ENCODE measurements around the gene KCTD15.

GRCh38 chr19:33818411-33818810 lies 21.7 kb downstream of the KCTD15 start:
- TF ChIP-seq MXD4 (CRISPR knock-in tag; IDR thresholded peaks at IDR 0.05; ENCODE audit: borderline replicate concordance), result no peak
- no peak for TF ChIP-seq CTCF (IDR thresholded peaks at IDR 0.05)
- no peak for TF ChIP-seq USF2 (CRISPR knock-in tag; IDR thresholded peaks at IDR 0.05)
- TF ChIP-seq USF1 (CRISPR knock-in tag; IDR thresholded peaks at IDR 0.05), result no peak
- TF ChIP-seq SP1 (CRISPR knock-in tag; conservative IDR thresholded peaks at IDR 0.05), result no peak
- no peak for TF ChIP-seq ATF3 (CRISPR knock-in tag; conservative IDR thresholded peaks at IDR 0.05)
- no peak for TF ChIP-seq MAX (CRISPR knock-in tag; IDR thresholded peaks at IDR 0.05)
- TF ChIP-seq CDX4 (CRISPR knock-in tag; IDR thresholded peaks at IDR 0.05; ENCODE audit: borderline replicate concordance), result no peak
- no peak for TF ChIP-seq CREM (CRISPR knock-in tag; IDR thresholded peaks at IDR 0.05)
- no peak for TF ChIP-seq TEAD1 (CRISPR knock-in tag; IDR thresholded peaks at IDR 0.05)
- TF ChIP-seq IRF2 (CRISPR knock-in tag; IDR thresholded peaks at IDR 0.05; ENCODE audit: borderline replicate concordance, low read depth), result no peak

All from WTC11 (cell line).